Body of pancreas (tissue), 4 donors: ENCODE results near the gene LRRC8B.

Source experiments
- CTCF ChIP-seq, 7 experiments: fragments of 450-650 bp in 4 of 7; fragments of 200-600 bp in 3 of 7; sonication (generic) in 3 of 7; IDR thresholded peaks; one replicate each; pipeline ENCODE4 v1.5.1; 2016 to 2019; ENCODE audit warnings: antibody characterized with exemption in 7 of 7
- POLR2A ChIP-seq, 3 donors: fragments of 450-650 bp; IDR thresholded peaks; one replicate each; pipeline ENCODE4 v1.6.1; 2016; ENCODE audit warnings: antibody characterized with exemption in 3 of 3, mild to moderate bottlenecking in 2 of 3

DNA sequence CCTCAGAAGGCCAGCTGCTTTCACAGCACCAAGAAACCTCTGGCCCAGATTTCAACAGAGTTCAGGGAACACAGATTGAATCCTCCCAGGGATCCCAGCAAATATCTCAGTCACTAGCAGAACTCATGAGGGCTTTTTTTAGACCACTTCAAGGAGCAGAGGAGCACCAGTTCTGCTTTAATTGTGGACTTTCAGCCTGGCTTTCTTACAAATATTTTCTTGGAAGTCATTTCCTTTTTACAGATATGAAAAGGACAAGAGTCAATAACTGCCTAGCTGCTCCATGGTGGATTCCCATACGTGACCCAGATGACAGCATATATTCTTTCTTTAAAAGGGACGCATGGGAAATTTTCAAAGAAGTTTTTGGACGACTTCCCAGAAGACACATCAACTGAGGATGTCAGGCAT is 6.4 kb upstream of the LRRC8B start:
- TF ChIP-seq CTCF (IDR thresholded peaks at IDR 0.05) (no peak), POLR2A (IDR thresholded peaks at IDR 0.05) (no peak)
